ENCODE data around the gene FAM156B.
"Not testable (repeated sequence)": the region's sequence is repeated elsewhere in the genome, so short reads cannot be mapped to it uniquely, and the experiment has no call there.

Gene FAM156B

GRCh38 chrX:52876386-52876785 is 20.7 kb upstream of the FAM156B start:
- H3K4me1 ChIP-seq (ENCODE audit: control insufficient read depth in 5 of 5, insufficient read depth in 5 of 5, low read length in 5 of 5): not testable (repeated sequence)

GRCh38 chrX:52887459-52887858 is 9.7 kb upstream of the FAM156B start:
- H3K27me3 ChIP-seq (ENCODE audit: control insufficient read depth in 5 of 5, insufficient read depth in 4 of 5, low read length in 5 of 5); H3K27ac ChIP-seq (ENCODE audit: low read depth, low read length); H3K9ac ChIP-seq (ENCODE audit: low read length in 5 of 5); H3K4me3 ChIP-seq (ENCODE audit: low read depth in 1 of 5, low read length in 5 of 5); H3K4me1 ChIP-seq (ENCODE audit: control insufficient read depth in 5 of 5, insufficient read depth in 5 of 5, low read length in 5 of 5); H3K9me3 ChIP-seq (ENCODE audit: control insufficient read depth in 5 of 5, low read length in 5 of 5); H3K36me3 ChIP-seq (ENCODE audit: control insufficient read depth in 5 of 5, insufficient read depth in 5 of 5, low read length in 5 of 5): not testable (repeated sequence)

More at GRCh38 chrX:52876386-52876785, 20.7 kb upstream of the FAM156B start:
- not testable (repeated sequence) for H3K9ac ChIP-seq (ENCODE audit: low read length in 5 of 5); H3K4me3 ChIP-seq (ENCODE audit: low read depth in 1 of 5, low read length in 5 of 5); H3K9me3 ChIP-seq (ENCODE audit: control insufficient read depth in 5 of 5, low read length in 5 of 5); H3K36me3 ChIP-seq (ENCODE audit: control insufficient read depth in 5 of 5, insufficient read depth in 5 of 5, low read length in 5 of 5); H3K27ac ChIP-seq (ENCODE audit: low read depth, low read length)
- peaks cover 0 to 19% (median 17%) of the 10 kb centered on the region in 5 donors for H3K27me3 ChIP-seq (ENCODE audit: control insufficient read depth in 5 of 5, insufficient read depth in 4 of 5, low read length in 5 of 5)

DNA sequence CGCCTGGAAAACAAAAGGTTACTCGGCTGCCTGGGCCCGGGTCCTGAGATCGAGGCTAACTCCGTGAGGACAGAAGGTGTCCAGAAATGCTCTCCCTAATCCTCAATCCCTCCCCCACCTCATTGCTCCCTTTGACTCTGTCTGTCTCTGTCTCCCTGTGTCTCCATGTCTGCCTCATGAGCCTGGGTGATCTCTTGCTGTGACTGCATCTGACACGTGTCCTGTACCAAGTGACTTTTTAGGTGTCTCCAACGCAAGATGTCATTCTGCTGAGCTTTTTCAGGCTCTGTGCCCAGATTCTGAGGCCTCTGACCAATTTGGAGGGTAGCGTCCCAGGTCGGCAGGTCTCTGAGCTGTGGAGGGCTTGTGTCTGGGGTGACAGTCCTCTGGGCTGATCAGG is 9.0 kb upstream of the FAM156B start:
- H3K27me3 ChIP-seq (ENCODE audit: control insufficient read depth in 5 of 5, insufficient read depth in 4 of 5, low read length in 5 of 5); H3K36me3 ChIP-seq (ENCODE audit: control insufficient read depth in 5 of 5, insufficient read depth in 5 of 5, low read length in 5 of 5); H3K4me3 ChIP-seq (ENCODE audit: low read depth in 1 of 5, low read length in 5 of 5); H3K9me3 ChIP-seq (ENCODE audit: control insufficient read depth in 5 of 5, low read length in 5 of 5); H3K9ac ChIP-seq (ENCODE audit: low read length in 5 of 5); H3K4me1 ChIP-seq (ENCODE audit: control insufficient read depth in 5 of 5, insufficient read depth in 5 of 5, low read length in 5 of 5); H3K27ac ChIP-seq (ENCODE audit: low read depth, low read length): not testable (repeated sequence)

DNA sequence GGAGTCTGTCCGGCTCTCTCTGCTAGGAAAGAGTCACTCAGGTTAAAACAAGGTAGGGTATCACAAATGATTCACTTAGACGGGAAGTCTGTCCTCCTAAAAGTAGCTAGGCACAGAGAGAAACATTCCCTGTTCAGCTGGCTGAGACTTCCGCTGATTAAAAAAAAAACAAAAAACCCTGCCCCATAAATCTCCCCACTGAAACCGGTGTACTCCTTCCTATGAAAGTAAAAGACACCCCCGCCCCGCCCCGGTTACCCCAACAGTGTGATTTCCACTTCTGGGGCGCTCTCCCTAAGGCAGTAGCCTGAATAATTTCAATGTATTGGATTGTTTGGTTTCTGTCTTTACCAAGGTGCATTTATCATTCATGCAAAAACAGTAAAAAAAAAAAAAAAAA is 692 bp upstream of the FAM156B start:
- H3K27ac ChIP-seq (ENCODE audit: low read depth, low read length); H3K27me3 ChIP-seq (ENCODE audit: control insufficient read depth in 5 of 5, insufficient read depth in 4 of 5, low read length in 5 of 5); H3K9me3 ChIP-seq (ENCODE audit: control insufficient read depth in 5 of 5, low read length in 5 of 5); H3K9ac ChIP-seq (ENCODE audit: low read length in 5 of 5); H3K4me1 ChIP-seq (ENCODE audit: control insufficient read depth in 5 of 5, insufficient read depth in 5 of 5, low read length in 5 of 5); H3K36me3 ChIP-seq (ENCODE audit: control insufficient read depth in 5 of 5, insufficient read depth in 5 of 5, low read length in 5 of 5); H3K4me3 ChIP-seq (ENCODE audit: low read depth in 1 of 5, low read length in 5 of 5): not testable (repeated sequence)

DNA sequence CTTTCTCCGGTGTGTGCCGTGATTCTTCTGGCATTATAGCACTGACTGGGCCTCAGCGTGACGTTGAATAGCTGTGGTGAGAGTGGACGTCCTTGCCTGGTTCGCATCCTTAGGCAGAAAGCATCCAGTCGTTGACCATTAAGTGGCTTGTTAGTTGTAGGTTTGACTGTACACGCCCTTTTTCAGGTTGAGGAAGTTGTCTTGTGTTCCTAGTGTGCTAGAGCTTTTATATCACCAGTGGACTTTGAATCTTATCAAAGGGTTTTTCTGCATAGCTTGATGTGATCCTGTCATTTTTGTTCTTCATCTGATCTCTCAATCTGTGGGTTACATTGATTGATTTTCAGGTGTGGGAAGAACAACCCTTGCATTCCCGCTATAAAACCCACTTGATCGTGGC is 8.4 kb downstream of the FAM156B start:
- not testable (repeated sequence) for H3K4me1 ChIP-seq (ENCODE audit: control insufficient read depth in 5 of 5, insufficient read depth in 5 of 5, low read length in 5 of 5); H3K27me3 ChIP-seq (ENCODE audit: control insufficient read depth in 5 of 5, insufficient read depth in 4 of 5, low read length in 5 of 5); H3K9me3 ChIP-seq (ENCODE audit: control insufficient read depth in 5 of 5, low read length in 5 of 5); H3K36me3 ChIP-seq (ENCODE audit: control insufficient read depth in 5 of 5, insufficient read depth in 5 of 5, low read length in 5 of 5); H3K9ac ChIP-seq (ENCODE audit: low read length in 5 of 5); H3K4me3 ChIP-seq (ENCODE audit: low read depth in 1 of 5, low read length in 5 of 5); H3K27ac ChIP-seq (ENCODE audit: low read depth, low read length)

GRCh38 chrX:52906072-52906471 is 8.9 kb downstream of the FAM156B start:
- not testable (repeated sequence) for H3K4me3 ChIP-seq (ENCODE audit: low read depth in 1 of 5, low read length in 5 of 5); H3K4me1 ChIP-seq (ENCODE audit: control insufficient read depth in 5 of 5, insufficient read depth in 5 of 5, low read length in 5 of 5); H3K9ac ChIP-seq (ENCODE audit: low read length in 5 of 5); H3K27me3 ChIP-seq (ENCODE audit: control insufficient read depth in 5 of 5, insufficient read depth in 4 of 5, low read length in 5 of 5); H3K27ac ChIP-seq (ENCODE audit: low read depth, low read length); H3K9me3 ChIP-seq (ENCODE audit: control insufficient read depth in 5 of 5, low read length in 5 of 5); H3K36me3 ChIP-seq (ENCODE audit: control insufficient read depth in 5 of 5, insufficient read depth in 5 of 5, low read length in 5 of 5)

DNA sequence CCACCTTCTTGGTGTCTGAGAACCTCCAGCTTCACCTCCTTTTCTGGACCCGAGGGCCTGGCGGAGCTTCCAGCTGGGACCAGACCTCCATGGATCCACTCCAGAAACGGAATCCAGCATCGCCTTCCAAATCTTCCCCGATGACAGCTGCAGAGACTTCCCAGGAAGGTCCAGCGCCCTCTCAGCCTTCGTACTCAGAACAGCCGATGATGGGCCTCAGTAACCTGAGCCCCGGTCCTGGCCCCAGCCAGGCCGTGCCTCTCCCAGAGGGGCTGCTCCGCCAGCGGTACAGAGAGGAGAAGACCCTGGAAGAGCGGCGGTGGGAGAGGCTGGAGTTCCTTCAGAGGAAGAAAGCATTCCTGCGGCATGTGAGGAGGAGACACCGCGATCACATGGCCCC is 10.0 kb downstream of the FAM156B start:
- not testable (repeated sequence) for H3K27ac ChIP-seq (ENCODE audit: low read depth, low read length); H3K36me3 ChIP-seq (ENCODE audit: control insufficient read depth in 5 of 5, insufficient read depth in 5 of 5, low read length in 5 of 5); H3K9ac ChIP-seq (ENCODE audit: low read length in 5 of 5); H3K4me3 ChIP-seq (ENCODE audit: low read depth in 1 of 5, low read length in 5 of 5); H3K4me1 ChIP-seq (ENCODE audit: control insufficient read depth in 5 of 5, insufficient read depth in 5 of 5, low read length in 5 of 5); H3K27me3 ChIP-seq (ENCODE audit: control insufficient read depth in 5 of 5, insufficient read depth in 4 of 5, low read length in 5 of 5); H3K9me3 ChIP-seq (ENCODE audit: control insufficient read depth in 5 of 5, low read length in 5 of 5)

DNA sequence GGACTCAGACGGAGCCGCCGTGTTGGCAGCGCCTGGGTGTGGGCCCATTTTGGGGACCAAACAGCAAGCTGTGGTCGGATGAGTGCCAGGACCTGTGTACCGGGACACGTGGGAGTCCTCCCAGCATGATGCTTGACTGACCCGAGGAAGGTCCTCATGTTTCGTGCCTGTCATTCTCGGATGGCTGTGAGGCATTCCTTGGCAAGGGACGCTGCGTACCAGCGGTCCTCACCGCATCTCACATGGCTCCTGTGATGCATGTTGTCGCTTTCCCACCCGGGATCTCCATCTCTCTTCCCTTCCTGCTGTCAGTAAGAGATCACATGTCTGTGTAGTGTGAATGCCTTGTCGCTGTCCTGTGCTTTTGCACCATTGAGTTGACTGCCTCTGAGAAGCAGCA is 10.8 kb downstream of the FAM156B start:
- not testable (repeated sequence) for H3K4me1 ChIP-seq (ENCODE audit: control insufficient read depth in 5 of 5, insufficient read depth in 5 of 5, low read length in 5 of 5); H3K9me3 ChIP-seq (ENCODE audit: control insufficient read depth in 5 of 5, low read length in 5 of 5); H3K4me3 ChIP-seq (ENCODE audit: low read depth in 1 of 5, low read length in 5 of 5); H3K9ac ChIP-seq (ENCODE audit: low read length in 5 of 5); H3K27ac ChIP-seq (ENCODE audit: low read depth, low read length); H3K36me3 ChIP-seq (ENCODE audit: control insufficient read depth in 5 of 5, insufficient read depth in 5 of 5, low read length in 5 of 5); H3K27me3 ChIP-seq (ENCODE audit: control insufficient read depth in 5 of 5, insufficient read depth in 4 of 5, low read length in 5 of 5)

- not testable (repeated sequence) for H3K27ac ChIP-seq (ENCODE audit: low read depth, low read length); H3K9ac ChIP-seq (ENCODE audit: low read length in 5 of 5); H3K36me3 ChIP-seq (ENCODE audit: control insufficient read depth in 5 of 5, insufficient read depth in 5 of 5, low read length in 5 of 5); H3K4me1 ChIP-seq (ENCODE audit: control insufficient read depth in 5 of 5, insufficient read depth in 5 of 5, low read length in 5 of 5); H3K27me3 ChIP-seq (ENCODE audit: control insufficient read depth in 5 of 5, insufficient read depth in 4 of 5, low read length in 5 of 5); H3K4me3 ChIP-seq (ENCODE audit: low read depth in 1 of 5, low read length in 5 of 5); H3K9me3 ChIP-seq (ENCODE audit: control insufficient read depth in 5 of 5, low read length in 5 of 5)
Measured at GRCh38 chrX:52909313-52909969, 12.3 kb downstream of the FAM156B start.

DNA sequence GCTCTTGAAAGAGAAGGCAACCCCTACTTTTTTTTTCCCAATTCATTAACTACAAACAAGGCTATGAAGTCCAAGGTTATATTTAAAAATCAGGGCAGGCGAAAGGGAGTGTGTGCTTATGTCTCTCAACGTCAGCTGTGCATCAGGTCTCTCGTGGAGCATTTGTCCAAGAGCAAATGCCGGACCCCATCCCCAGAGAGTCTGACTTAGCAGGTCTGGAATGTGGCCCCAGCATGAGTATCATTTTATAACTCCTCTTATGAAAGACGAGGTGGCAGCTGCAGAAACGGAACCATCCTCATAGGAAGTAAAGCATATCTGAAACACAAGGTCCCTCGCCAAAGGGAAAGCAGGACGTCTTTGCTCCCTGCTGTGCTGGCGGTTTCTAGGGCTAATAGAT is 16.6 kb downstream of the FAM156B start:
- not testable (repeated sequence) for H3K4me1 ChIP-seq (ENCODE audit: control insufficient read depth in 5 of 5, insufficient read depth in 5 of 5, low read length in 5 of 5); H3K9ac ChIP-seq (ENCODE audit: low read length in 5 of 5); H3K27ac ChIP-seq (ENCODE audit: low read depth, low read length); H3K27me3 ChIP-seq (ENCODE audit: control insufficient read depth in 5 of 5, insufficient read depth in 4 of 5, low read length in 5 of 5); H3K36me3 ChIP-seq (ENCODE audit: control insufficient read depth in 5 of 5, insufficient read depth in 5 of 5, low read length in 5 of 5); H3K4me3 ChIP-seq (ENCODE audit: low read depth in 1 of 5, low read length in 5 of 5); H3K9me3 ChIP-seq (ENCODE audit: control insufficient read depth in 5 of 5, low read length in 5 of 5)

DNA sequence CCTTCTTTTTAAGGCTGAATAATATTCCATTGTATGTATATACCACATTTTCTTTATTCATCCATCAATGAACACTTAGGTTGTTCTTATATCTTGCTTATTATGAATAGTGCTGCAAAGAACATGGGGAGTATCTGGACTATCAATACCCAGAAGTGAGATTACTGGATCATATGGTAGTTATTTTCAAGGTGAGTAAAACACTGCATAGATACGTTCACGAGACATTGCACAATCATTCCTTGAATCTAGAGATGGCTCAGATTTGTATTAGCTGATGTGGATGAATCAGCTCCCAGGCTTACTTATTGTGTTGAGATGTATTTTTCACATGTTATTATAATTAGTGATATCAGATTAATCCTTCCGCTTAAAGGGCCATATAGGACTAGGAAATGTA is 17.6 kb downstream of the FAM156B start:
- H3K27me3 ChIP-seq (ENCODE audit: control insufficient read depth in 5 of 5, insufficient read depth in 4 of 5, low read length in 5 of 5); H3K4me1 ChIP-seq (ENCODE audit: control insufficient read depth in 5 of 5, insufficient read depth in 5 of 5, low read length in 5 of 5); H3K36me3 ChIP-seq (ENCODE audit: control insufficient read depth in 5 of 5, insufficient read depth in 5 of 5, low read length in 5 of 5); H3K9ac ChIP-seq (ENCODE audit: low read length in 5 of 5); H3K9me3 ChIP-seq (ENCODE audit: control insufficient read depth in 5 of 5, low read length in 5 of 5); H3K4me3 ChIP-seq (ENCODE audit: low read depth in 1 of 5, low read length in 5 of 5); H3K27ac ChIP-seq (ENCODE audit: low read depth, low read length): not testable (repeated sequence)
